NK-92 (cell line): Measurements from ENCODE around the gene CACTIN.

Source experiments
- DNase-seq: peaks from one replicate; lab custom pipeline; 2025; ENCODE audit not compliant: unreplicated experiment; lab: John Stamatoyannopoulos, UW

CACTIN gene

DNA sequence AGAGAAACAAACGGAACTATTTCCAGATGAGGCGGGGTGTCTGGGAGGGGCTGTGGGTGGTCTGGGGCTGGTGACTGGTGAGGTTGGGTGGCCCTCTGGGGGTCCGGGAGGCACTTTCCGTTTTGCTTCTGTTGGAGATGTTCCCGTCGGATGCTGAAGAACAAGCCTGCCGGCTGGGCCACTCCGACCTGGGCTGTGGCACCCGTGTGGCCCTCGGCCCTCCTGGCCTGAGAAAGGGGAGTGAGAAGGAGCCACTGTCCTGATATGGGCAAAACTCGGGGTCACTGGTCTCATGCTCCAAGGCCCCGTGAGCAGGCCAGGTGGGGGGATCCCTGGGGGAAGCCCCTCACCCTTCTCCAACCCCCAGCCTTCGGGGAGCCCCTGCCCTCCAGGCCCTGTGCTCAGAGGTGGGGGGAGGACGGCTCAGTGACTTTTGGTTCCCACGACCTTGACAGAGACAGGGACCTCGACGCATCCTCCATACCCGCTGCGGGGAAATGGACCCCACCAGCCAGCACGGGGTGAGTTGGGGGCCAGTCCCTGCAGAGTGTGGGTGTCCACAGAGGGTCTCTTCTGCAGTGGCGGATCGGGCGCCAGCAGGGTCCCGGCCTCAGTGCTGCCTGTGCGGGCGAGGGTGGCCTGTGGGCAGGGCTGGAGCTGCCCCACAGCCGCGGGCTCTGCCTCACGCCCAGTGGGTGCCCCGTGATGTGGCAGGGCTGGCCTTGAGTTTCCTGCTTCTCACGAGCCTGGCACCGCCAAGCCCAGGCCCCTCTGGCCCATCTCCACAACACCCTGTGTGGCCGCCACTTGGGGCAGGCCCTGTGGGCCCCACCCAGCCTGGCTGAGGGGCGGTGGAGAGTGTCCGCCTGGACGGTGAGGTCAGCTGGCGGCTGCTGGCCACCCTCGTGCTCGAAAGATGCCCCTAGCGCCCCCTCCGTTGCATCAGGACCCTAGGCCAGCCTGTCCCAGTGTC is 15.6 kb downstream of the CACTIN start:
- no peak for DNase-seq

DNA sequence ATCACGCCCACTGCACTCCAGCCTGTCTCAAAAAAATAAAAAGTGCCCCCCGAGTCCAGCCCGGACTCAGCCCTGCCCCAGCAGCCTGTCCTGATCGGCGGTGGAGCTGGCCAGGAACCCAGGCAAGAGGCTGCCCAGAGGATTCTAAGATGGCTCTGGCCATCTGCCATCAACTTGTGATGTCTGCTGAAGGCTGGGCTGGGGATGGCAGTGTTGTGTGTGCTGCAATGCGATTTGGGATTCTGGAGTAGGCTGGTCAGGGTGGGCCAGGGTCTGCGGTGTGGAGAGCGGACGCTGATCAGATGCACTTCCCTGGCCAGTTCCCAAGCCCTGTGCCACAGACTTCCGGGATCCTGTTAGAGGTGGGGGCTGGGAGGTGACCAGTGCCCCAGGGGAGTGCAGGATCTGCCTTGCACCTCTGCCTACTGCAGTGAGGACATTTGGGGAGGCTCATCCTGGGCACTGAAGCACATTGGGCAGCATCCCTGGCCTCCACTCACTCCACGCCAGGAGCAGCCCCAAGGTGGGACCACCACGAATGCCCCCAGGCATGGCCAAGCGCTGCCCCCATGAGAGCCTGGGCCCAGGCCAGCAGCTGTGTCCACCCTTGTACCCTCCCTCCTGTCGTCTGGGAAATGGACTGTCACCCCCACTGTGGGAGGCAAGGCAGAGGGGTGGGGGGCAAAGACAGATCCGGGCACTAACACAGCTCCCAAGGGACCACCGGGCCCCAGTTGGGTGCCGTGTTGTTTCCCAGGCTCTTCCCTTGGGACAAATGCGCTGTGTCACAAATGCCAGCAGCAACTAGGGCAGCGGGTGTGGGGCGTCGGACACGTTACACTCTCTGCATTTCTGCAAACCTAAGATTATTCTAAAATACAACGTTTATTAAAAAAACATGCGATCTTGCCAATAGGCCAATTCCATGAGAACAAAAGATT is 16.5 kb downstream of the CACTIN start:
- DNase-seq: no peak

- no peak for DNase-seq
Observed at GRCh38 chr19:3608750-3609322, 17.8 kb downstream of the CACTIN start.

- no peak for DNase-seq
Observed at GRCh38 chr19:3608079-3608641, 18.4 kb downstream of the CACTIN start.

DNA sequence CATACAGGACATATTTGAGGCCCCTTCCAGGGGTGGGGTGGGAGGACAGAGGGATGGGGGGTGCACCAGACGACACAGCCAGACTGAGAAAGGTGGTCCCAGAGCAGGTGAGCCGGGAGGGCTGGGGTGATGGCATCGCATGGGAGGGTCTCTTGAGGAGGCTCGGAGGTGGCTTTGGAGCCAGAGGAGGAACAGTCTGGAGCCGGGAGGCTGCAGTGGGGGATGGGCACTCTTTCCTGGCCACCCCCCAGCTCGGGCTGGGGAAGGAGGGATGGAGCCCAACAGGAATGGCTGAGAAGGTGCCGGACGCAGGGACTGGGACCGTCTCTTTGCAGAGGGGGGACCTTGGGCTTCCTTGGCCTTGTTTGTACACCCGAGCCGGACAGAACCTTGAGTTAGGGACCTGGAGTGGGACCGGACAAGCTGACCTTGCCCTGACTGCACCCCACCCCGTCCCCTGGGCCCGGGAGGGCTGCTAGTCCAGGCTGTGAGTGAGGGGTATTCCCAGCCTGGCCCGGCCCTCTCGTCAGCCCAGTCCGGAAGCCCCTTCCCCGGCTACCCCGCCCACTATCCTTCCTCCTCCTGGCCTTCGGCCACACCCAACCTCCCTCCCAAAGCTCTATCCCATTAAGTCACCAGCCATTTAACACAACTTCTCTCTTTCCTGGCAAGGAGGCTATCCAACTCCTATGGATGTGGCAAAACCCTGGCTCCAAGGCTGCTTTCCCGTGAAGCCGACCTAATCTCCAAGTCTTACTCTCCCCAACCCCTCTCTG is 19.1 kb downstream of the CACTIN start:
- DNase-seq: no peak

DNA sequence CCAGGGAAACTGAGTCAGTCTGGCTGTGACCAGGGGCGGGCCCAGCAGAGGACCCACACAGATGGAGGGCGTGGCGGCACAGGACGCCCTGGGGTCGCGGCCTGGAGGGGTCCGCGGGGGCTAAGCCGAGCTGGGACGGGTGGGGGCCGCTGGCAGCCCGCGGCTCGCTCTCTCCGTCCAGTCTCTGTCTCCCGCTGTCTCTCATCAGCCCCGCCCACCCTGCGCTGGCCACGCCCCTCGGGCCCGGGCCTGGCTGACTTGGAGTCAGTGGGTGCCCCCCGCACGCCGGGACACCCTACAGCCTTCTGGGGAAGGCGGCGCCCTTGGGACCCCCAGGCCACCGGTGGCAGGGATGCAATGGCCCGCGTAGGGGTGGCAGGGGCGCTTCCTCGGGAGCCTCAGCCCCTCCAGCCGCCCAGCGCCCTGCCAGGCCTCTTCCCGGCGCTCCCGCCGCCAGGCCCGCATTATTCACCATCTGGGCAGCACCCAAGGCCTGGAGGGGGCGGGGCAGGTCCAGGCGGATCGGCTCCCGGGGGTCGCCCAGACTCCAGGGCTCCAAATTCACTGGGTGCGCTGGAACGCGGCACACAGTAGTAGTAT is 19.8 kb downstream of the CACTIN start, which contains the start of gene TBXA2R:
Gene TBXA2R, minus strand, starts transcription at position 186 of the 600 bp plus-strand sequence. CDS start 6,241 bp downstream, outside the sequence.
- DNase-seq: no peak

DNA sequence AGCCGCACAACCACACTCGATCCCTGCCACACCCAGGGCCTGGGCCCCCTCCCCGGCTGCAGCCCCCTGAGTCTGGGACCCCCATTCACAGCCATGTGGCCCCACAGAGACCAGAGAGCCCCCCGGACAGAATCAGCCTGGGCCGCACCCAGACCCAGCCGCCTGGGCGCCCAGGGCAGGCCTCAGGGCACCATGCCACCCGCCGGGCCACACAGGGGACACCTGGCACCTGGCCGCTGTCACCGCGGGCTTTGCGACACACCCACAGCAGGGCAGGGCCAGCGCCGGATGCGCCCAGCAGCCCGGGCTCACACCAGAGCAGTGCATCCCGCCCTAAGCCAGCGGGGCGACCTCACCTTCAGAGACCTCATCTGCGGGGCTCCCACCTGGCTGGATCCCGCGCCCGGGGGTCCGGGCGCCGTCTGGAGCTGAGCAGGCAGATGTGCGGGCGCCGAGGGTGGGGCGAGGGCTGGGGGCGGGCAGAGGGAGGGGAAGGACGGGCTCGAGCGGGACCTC is 20.4 kb downstream of the CACTIN start:
- DNase-seq: no peak

DNA sequence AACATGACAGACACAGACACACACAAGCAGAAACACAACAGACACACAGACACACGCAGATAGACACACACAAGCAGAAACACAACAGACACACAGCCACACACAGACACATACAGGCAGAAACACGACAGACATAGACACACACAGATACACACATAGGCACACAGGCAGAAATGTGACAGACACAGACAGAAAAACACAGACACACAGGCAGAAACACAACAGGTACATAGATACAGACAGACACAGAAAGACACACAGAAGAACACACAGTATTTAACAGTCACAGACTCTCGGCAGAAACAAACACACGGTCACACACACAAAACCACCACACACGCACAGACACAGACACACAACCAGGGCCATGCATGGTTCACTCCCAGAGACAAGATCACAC is 20.8 kb downstream of the CACTIN start:
- DNase-seq: no peak

DNA sequence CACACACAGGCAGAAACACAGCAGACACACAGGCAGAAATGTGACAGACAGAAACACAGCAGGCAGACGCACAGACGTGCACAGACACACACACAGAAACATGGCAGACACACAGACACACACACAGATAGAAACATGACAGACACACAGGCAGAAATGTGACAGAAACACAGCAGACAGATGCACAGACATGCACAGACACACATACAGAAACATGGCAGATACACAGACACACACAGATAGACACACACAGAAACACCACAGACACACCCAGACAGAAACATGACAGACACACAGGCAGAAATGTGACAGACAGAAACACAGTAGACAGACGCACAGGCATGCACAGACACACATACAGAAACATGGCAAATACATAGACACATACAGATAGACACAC is 21.2 kb downstream of the CACTIN start:
- no peak for DNase-seq

DNA sequence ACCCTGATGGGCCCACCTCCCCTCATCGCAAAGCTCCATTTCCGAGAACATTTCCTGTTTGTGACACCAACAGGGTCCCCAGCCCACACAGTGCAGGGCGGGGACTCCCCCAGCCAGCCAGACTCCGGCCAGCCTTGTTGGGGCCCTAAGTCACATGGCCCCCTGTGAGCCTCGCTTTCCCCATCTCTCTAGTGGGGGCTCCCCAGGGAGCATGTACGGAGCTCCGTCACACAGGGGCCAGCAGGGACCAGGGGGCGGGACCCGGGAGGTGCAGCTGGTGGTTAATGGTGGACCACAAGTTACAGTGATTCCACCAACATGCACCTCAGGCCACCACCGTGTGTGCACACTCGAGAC is 21.6 kb downstream of the CACTIN start:
- DNase-seq: no peak

- DNase-seq: no peak
Observed at GRCh38 chr19:3604227-3604986, 22.2 kb downstream of the CACTIN start.

GRCh38 chr19:3603121-3603811 is 23.3 kb downstream of the CACTIN start:
- no peak for DNase-seq

- no peak for DNase-seq
Observed at GRCh38 chr19:3601021-3601420, 25.6 kb downstream of the CACTIN start.

GRCh38 chr19:3599776-3600187 is 26.8 kb downstream of the CACTIN start:
- DNase-seq: no peak

DNA sequence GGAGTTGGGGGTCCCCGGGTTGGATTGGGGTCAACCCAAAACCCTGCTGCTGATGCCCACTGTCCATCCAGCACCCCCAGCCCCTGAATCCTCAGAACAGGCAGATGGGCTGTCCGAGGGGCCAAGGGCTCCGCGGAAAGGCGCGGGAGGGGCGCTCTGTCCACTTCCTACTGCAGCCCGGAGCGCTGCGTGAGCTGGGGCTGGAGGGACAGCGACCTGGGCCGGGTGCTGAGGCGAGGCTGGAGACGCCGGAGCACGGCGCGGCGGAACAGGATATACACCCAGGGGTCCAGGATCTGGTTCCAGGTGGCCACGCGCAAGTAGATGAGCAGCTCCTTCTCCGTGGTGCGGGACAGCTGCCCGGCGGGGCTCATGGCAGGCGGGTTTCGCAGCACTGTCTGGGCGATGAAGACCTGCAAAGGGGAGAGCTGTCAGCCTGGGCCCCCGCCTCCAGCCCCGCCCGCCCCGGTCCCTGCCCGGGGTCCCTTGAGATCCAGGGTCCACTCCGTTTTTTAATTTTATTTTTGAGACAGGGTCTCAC is 31.0 kb downstream of the CACTIN start:
- DNase-seq: no peak

DNA sequence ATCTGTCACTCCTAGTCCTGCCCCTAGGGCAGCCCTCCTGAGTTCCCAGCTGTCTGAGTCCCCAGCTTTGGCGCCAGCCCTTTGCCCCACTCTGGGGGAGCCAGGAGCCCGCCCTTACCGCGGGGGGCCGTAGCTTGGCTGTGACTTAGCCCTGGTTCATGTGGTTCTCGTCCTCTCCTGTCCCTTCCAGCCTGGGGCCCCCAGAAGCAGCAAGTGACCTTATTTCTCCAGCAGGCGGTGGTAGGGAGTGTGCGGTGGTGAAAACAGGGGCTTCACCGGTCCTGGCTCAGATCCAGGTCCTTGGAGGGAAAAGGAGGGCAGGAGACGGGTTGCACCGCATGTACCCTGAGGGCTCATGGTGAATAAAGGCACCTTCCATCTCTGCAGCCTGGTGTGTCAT is 33.4 kb downstream of the CACTIN start:
- no peak for DNase-seq

DNA sequence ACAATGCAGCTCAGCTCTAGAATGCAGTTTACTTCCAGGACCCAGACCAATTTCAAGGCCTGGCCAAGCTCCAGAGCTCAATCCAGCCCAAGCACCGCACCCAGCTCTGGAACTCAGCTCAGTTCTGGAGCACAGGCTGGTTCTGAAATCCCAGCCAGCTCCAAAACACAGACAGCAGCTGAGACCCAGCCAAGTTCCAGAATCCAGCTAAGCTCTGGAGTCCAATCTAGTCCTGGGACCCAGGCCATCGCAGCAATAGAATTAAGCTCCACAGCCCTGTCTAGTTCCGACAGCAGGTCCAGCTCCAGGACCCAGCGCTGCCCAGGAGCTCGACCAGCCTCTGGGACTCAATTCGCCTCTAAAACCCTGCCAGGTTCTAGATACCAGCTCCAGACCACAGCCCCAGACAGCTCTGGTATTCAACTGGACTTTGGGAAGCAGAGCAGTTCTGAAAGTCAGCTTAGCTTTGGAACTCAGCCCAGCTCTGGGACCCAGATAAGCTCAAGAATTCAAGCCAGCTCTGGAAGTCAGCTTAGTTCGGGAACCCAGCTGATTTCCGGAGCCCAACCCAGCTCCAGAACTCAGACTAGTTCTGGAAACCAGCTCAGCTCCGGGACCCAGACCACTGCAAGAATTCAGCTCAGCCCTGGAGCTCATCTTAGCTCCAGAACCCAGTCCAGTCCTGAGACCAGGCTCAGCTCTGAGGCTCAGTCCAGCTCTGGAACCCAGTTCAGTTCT is 34.5 kb downstream of the CACTIN start:
- no peak for DNase-seq
